Neural progenitor cell (in vitro differentiated cells): ENCODE data around the gene TMEM164. TPM values are rescaled to one million over a fixed set of nuclear protein-coding genes. Genes with fewer than 3 reads are reported as not detected.

Experiments used
- DNase-seq: peaks from one replicate; pipeline ENCODE4 v3.0.0-alpha.2; 2016; ENCODE audit warnings: low spot score
- H2AFZ ChIP-seq: fragments of 200-600 bp; sonication (generic); replicated peaks from 2 replicates; pipeline ENCODE4 v1.6.1; 2016; ENCODE audit warnings: antibody characterized with exemption
- H3F3A ChIP-seq: fragments of 200-600 bp; sonication (generic); 2 replicates; pipeline ENCODE4 v1.6.1; 2016; ENCODE audit warnings: antibody characterized with exemption, low read depth
- H3K27ac ChIP-seq: fragments of 200-600 bp; sonication (generic); 2 replicates; pipeline ENCODE4 v1.5.1; 2016; ENCODE audit warnings: mild to moderate bottlenecking
- H3K27me3 ChIP-seq: fragments of 200-600 bp; sonication (generic); 2 replicates; pipeline ENCODE4 v1.6.1; 2016; ENCODE audit warnings: mild to moderate bottlenecking, moderate library complexity
- H3K36me3 ChIP-seq: fragments of 200-600 bp; sonication (generic); 2 replicates; pipeline ENCODE4 v1.5.1; 2016
- H3K4me1 ChIP-seq: fragments of 200-600 bp; sonication (generic); 2 replicates; pipeline ENCODE4 v1.6.1; 2016; ENCODE audit warnings: mixed run types
- H3K4me2 ChIP-seq: fragments of 200-600 bp; sonication (generic); 2 replicates; pipeline ENCODE4 v1.6.1; 2016
- H3K4me3 ChIP-seq: fragments of 200-600 bp; sonication (generic); 2 replicates; pipeline ENCODE4 v1.5.1; 2016
- H3K79me2 ChIP-seq: fragments of 200-600 bp; sonication (generic); 2 replicates; pipeline ENCODE4 v1.6.1; 2016; ENCODE audit warnings: low read depth
- H3K9ac ChIP-seq: fragments of 200-600 bp; sonication (generic); 2 replicates; pipeline ENCODE4 v1.6.1; 2016
- H3K9me3 ChIP-seq: fragments of 200-600 bp; sonication (generic); 2 replicates; pipeline ENCODE4 v1.5.1; 2016; ENCODE audit warnings: low read depth
- H4K20me1 ChIP-seq: fragments of 200-600 bp; sonication (generic); 2 replicates; pipeline ENCODE4 v1.6.1; 2016; ENCODE audit warnings: low read depth
- H3K27ac Mint-ChIP-seq: 3 replicates; pipeline ENCODE4 v1.8.0; 2021; ENCODE audit warnings: mixed read lengths
- H3K27me3 Mint-ChIP-seq: 2 replicates; pipeline ENCODE4 v1.8.0; 2022; ENCODE audit warnings: low read depth, mild to moderate bottlenecking, inconsistent platforms, moderate library complexity, mixed read lengths; ENCODE audit not compliant: insufficient read depth
- H3K36me3 Mint-ChIP-seq: 3 replicates; pipeline ENCODE4 v1.8.0; 2021; ENCODE audit warnings: mixed read lengths
- H3K4me1 Mint-ChIP-seq: 3 replicates; pipeline ENCODE4 v1.8.0; 2021; ENCODE audit warnings: mixed read lengths
- H3K4me3 Mint-ChIP-seq: 3 replicates; pipeline ENCODE4 v1.8.0; 2021; ENCODE audit warnings: mild to moderate bottlenecking, moderate library complexity, mixed read lengths
- H3K9me3 Mint-ChIP-seq: 3 replicates; pipeline ENCODE4 v1.8.0; 2020; ENCODE audit warnings: mixed read lengths
- EZH2 ChIP-seq: fragments of 200-600 bp; sonication (generic); IDR thresholded peaks from 2 replicates; pipeline ENCODE4 v1.6.1; 2017; ENCODE audit warnings: antibody characterized with exemption, mild to moderate bottlenecking, moderate library complexity
- EZH2phosphoT487 ChIP-seq: fragments of 200-600 bp; sonication (generic); IDR thresholded peaks from 2 replicates; pipeline ENCODE4 v1.6.1; 2017; ENCODE audit warnings: antibody characterized with exemption
- total RNA-seq: library from RNA; depleted of rRNA; stranded (reverse); fragments of >200 nt; gene quantifications from 2 replicates; pipeline ENCODE4 v1.2.3, GENCODE V29; 2015; ENCODE audit warnings: low replicate concordance
- TF ChIP-seq, protein P1 (sequence below): fragments of 200-600 bp; sonication (generic); IDR thresholded peaks from 2 replicates; pipeline ENCODE4 v1.5.1; 2017; ENCODE audit warnings: antibody characterized with exemption, mild to moderate bottlenecking

Gene TMEM164
- total RNA-seq, 1 donor from 2014 or later, result 15.5 TPM

DNA sequence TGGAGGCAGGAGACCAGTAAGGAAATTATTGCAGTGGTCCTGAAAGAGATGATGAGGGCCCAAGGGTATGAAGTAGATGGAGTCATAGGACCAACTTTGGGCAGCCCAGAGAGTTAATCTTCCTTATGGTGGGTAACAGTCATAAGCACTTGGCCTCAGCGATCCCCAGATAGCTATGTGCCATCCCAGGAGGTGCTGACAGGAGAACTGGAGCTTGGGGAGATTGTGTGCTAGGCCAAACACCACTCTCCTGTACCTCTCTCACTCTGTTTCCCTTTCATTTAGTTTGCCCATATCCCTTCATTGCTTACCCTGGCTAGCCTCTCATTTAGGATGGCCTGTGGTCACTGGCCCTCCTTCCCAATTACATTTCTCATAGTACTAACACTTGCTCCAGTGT lies 60.0 kb downstream of the TMEM164 start:
- DNase-seq, result no peak
- H3K4me3 ChIP-seq, result no peak overlapping the region
- H3K27ac ChIP-seq, result no peak overlapping the region
- no peak overlapping the region for H3K27ac Mint-ChIP-seq
- H3K4me2 ChIP-seq, result no peak overlapping the region
- no peaks in the 10 kb centered on the region for H3K4me1 ChIP-seq
- peaks cover 5% of the 10 kb centered on the region for H3K4me1 Mint-ChIP-seq
- H2AFZ ChIP-seq, result no peak overlapping the region
- no peaks in the 10 kb centered on the region for H3F3A ChIP-seq
- no peak overlapping the region for H3K9ac ChIP-seq
- H3K36me3 ChIP-seq, result peaks cover 5% of the 10 kb centered on the region
- no peaks in the 10 kb centered on the region for H3K79me2 ChIP-seq
- no peaks in the 10 kb centered on the region for H3K27me3 ChIP-seq
- peaks cover 8% of the 10 kb centered on the region for H3K9me3 Mint-ChIP-seq
- TF ChIP-seq EZH2phosphoT487 (no peak), EZH2 (no peak)
- TF ChIP-seq, protein P1, sequence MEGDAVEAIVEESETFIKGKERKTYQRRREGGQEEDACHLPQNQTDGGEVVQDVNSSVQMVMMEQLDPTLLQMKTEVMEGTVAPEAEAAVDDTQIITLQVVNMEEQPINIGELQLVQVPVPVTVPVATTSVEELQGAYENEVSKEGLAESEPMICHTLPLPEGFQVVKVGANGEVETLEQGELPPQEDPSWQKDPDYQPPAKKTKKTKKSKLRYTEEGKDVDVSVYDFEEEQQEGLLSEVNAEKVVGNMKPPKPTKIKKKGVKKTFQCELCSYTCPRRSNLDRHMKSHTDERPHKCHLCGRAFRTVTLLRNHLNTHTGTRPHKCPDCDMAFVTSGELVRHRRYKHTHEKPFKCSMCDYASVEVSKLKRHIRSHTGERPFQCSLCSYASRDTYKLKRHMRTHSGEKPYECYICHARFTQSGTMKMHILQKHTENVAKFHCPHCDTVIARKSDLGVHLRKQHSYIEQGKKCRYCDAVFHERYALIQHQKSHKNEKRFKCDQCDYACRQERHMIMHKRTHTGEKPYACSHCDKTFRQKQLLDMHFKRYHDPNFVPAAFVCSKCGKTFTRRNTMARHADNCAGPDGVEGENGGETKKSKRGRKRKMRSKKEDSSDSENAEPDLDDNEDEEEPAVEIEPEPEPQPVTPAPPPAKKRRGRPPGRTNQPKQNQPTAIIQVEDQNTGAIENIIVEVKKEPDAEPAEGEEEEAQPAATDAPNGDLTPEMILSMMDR, result no peak
- peaks cover 5% of the 10 kb centered on the region for H3K9me3 ChIP-seq
- peaks cover 16% of the 10 kb centered on the region for H3K36me3 Mint-ChIP-seq
- H3K4me3 Mint-ChIP-seq, result no peak overlapping the region
- H4K20me1 ChIP-seq, result no peaks in the 10 kb centered on the region
- peaks cover 2% of the 10 kb centered on the region for H3K27me3 Mint-ChIP-seq

DNA sequence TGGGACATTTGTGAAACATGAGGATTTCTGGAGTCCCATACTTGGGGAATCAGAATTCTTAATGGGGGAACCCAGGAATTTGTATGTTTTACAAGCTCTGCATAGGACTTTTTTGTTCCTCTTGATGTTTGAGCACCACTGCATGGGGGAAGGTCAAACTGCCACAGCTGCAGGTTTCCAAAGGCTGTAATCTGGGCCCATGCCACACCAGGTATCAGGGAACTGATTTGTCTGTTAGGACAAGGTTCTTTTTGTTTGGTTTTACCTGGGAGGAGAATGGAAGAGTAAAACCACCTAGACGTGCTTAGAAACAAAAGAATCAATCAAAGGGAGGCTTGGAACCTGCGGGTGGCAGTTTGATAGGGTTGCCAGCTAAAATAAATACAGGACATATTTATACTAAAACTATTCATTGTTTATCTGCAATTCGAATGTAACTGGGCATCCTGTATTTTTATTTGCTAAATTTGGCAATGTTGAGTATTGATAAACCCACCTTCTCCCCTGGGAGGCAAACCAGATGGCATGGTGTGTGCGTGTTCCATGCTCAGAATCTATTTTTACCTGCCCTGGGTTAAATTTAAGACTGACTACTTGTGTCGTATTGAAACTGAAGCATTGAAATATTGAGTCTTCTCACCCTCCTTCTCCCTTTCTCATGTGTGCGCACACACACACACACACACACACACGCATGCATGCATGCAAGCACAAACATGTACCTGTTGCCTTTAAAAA lies 63.7 kb downstream of the TMEM164 start:
- H3K9me3 ChIP-seq, result no peaks in the 10 kb centered on the region
- no peaks in the 10 kb centered on the region for H3K79me2 ChIP-seq
- H3K27me3 ChIP-seq, result no peaks in the 10 kb centered on the region
- no peak overlapping the region for H3K9ac ChIP-seq
- no peak overlapping the region for H3K4me3 ChIP-seq
- no peaks in the 10 kb centered on the region for H3K4me1 ChIP-seq
- H3K27ac ChIP-seq, result no peak overlapping the region
- Mint-ChIP-seq H3K36me3 (peaks cover 6% of the 10 kb centered on the region), H3K4me3 (no peak overlapping the region), H3K9me3 (no peaks in the 10 kb centered on the region), H3K27me3 (no peaks in the 10 kb centered on the region), H3K27ac (no peak overlapping the region), H3K4me1 (peaks cover 5% of the 10 kb centered on the region)
- TF ChIP-seq, protein P1, result no peak
- no peak for TF ChIP-seq EZH2
- TF ChIP-seq EZH2phosphoT487, result no peak
- H4K20me1 ChIP-seq, result no peaks in the 10 kb centered on the region
- H3F3A ChIP-seq, result no peaks in the 10 kb centered on the region
- no peaks in the 10 kb centered on the region for H3K36me3 ChIP-seq
- no peak for DNase-seq
- H3K4me2 ChIP-seq, result no peak overlapping the region
- H2AFZ ChIP-seq, result no peak overlapping the region

DNA sequence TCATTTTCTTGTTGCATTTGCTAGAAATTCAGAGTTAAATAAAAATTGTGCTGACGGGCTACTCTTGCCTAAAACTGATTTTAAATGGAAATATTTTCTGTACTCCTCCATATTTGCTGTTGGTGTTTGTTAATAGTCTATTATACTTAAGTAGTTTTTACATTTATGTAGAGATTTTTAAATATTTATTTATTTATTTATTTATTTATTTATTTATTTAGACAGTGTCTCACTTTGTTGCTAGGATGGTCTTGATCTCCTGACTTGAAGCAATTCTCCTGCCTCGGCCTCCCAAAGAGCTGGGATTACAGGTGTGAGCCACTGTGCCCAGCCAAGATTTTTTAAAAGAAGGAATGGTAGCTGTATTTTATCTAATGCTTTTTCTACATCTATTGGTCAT lies 68.1 kb downstream of the TMEM164 start:
- peaks cover 29% of the 10 kb centered on the region for H3K36me3 Mint-ChIP-seq
- no peaks in the 10 kb centered on the region for H3K36me3 ChIP-seq
- no peaks in the 10 kb centered on the region for H3K27me3 ChIP-seq
- H3K9me3 Mint-ChIP-seq, result peaks cover 23% of the 10 kb centered on the region
- no peak overlapping the region for H3K4me3 Mint-ChIP-seq
- no peak overlapping the region for H3K27ac ChIP-seq
- H3K4me2 ChIP-seq, result no peak overlapping the region
- no peaks in the 10 kb centered on the region for H3K27me3 Mint-ChIP-seq
- H3K4me1 ChIP-seq, result no peaks in the 10 kb centered on the region
- no peaks in the 10 kb centered on the region for H3K79me2 ChIP-seq
- TF ChIP-seq, protein P1, result no peak
- no peak for TF ChIP-seq EZH2phosphoT487
- H3K4me1 Mint-ChIP-seq, result peaks cover 4% of the 10 kb centered on the region
- H4K20me1 ChIP-seq, result no peaks in the 10 kb centered on the region
- H3K4me3 ChIP-seq, result no peak overlapping the region
- peaks cover 7% of the 10 kb centered on the region for H3K9me3 ChIP-seq
- H2AFZ ChIP-seq, result no peak overlapping the region
- no peak overlapping the region for H3K9ac ChIP-seq
- H3F3A ChIP-seq, result no peaks in the 10 kb centered on the region
- no peak for DNase-seq
- H3K27ac Mint-ChIP-seq, result no peak overlapping the region
